OCI-M1 (cell line): ENCODE data around the gene PSMD11.
"Not testable (repeated sequence)": the region's sequence is repeated elsewhere in the genome, so short reads cannot be mapped to it uniquely, and the experiment has no call there.

ENCODE experiments used
- DNase-seq: peaks from one replicate; lab custom pipeline; 2025; lab: John Stamatoyannopoulos, UW

PSMD11 gene

GRCh38 chr17:32514606-32515005 lies 70.3 kb downstream of the PSMD11 start:
- no peak for DNase-seq

GRCh38 chr17:32515677-32516383 lies 71.5 kb downstream of the PSMD11 start:
- DNase-seq, result no peak

DNA sequence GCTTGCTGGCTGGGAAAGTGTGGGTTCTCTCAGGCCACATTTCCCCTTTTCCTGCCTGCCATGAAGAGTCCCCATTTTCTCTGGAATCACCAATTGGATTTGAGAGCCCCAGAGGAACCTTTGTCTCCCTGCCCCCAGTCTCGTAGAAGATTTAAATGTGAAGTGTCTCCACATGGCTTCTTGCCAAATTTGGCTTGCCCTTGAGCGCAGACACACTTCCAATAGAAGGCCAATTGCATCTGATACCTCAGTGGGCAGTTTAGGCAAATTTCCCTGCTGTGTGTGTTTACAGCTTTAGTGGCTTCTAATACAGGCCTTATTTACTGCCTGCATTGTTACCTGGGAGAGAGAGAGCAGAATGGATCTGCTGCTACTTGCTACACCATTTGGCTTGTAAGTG lies 72.1 kb downstream of the PSMD11 start:
- DNase-seq, result no peak

DNA sequence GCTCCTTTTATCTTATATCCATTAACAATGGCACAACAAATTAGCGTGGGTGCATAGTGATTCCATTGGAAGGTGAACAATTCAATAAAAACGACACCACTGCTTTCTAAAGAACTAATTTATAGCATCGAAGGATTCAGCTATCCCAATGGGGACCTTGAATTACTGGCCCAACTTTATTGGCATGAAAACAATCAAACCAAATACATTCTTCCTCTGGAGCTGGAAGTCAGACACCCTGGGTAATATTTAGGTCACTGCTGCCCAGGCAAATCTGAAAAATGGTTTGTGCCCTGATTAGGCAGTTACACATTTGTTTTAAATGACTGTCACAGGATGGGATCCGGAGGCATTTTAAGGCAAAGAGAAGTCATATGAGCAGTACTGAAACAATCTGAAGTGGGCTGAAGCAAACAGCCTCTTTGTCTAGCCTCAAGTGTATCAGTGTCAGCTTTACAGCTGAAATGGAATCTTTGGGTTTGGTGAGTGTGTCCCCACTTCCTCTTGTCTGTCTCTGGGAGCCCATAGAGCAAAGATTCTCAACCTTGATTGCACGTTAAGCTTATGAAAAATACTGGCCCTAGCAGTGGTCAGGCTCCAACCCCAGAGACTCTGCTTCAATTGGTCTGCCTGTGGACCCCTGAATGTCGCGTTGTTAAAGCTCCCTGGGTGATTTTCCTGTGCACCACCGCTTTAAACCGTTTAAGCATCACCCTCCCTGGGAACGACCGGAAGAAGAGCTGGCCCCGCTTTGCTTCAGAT lies 72.8 kb downstream of the PSMD11 start:
- DNase-seq, result no peak

DNA sequence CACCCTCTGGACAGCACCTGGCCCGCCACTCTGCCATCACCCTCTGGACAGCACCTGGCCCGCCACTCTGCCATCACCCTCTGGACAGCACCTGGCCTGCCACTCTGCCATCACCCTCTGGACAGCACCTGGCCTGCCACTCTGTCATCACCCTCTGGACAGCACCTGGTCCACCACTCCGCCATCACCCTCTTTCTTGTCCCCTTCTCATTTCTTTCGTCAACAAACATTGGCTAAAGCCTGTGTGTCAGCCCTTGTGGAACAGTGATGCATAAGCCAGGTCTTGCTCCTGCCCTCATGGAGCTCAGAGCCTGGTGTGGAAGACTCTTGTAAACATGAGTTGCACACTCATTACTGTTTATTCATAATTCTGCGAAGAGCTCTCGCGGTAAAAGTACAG lies 73.7 kb downstream of the PSMD11 start:
- DNase-seq, result no peak

- no peak for DNase-seq
Measured at GRCh38 chr17:32518646-32519227, 74.4 kb downstream of the PSMD11 start.

DNA sequence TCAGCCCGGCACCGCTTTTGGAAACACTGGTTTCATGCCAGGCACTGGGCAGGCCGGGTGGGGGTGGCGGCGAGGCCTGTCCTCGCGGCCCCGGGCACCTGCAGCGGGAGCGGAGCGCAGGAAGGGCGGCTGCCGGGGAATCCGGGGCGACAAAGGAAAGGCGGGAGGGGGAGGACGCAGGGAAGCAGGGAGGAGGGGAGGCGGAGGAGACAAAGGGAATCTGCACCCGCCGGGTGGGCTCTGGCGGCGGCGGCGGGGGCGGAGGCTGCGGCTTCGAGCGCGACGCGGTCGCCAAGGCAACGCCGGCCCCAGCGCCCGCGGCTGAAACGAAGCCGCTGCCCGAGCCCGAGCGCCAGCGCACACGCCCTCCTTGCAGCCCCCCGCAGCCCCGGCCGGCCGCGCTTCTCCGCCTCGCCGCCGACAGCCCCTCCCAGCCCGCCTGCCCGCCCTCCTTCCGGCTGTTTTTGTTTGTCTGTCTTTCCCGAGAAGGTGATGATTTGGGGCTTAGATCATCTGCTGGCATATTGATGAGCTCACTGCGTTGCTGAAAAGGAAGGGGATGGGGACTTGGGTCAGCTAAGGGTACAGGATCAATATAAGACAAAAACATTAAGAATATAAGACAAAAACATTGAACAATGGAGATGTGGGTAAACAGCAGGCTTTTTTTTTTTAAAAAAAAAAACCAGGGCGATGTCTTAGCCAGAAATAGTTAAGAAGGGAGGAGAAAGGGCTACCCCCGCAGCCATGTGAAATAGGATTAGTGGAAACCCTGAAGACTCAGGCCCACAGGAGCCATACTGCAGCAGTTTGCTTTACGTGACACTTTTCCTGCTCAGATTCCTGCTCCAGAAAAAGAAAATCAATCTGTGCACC lies 75.2 kb downstream of the PSMD11 start:
- DNase-seq, result no peak

DNA sequence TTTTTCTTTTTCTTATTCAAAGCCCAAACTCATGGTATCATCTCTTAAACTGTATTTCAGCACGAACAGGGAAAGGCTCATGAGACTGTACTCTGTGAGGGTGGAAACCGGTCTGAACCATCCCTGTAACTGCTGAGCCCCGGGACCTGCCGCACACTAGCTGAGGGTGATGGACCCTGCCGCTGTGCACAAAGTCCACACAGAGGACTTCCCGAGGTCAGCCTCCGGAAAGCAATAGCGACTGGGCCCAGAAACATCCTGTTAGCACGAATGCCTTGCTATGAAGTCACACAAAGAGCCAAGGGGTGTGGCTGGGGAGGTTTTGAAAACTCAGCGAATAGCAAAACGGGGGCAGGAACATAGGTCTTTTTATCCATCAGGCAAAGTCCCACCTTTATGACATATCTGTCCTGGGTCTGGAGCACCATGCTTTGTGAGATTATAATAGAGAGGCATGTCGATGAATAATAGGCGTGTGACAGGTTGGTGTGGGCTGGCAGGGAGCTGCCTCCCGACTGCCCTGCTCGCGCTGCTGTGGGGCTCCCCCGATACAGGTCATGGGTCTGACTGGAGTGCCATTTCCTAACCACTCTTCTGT lies 75.9 kb downstream of the PSMD11 start:
- DNase-seq, result no peak

- DNase-seq, result no peak
Measured at GRCh38 chr17:32520737-32521404, 76.6 kb downstream of the PSMD11 start.

GRCh38 chr17:32523017-32523680 lies 78.8 kb downstream of the PSMD11 start:
- DNase-seq, result no peak

- no peak for DNase-seq
Measured at GRCh38 chr17:32523827-32524552, 79.7 kb downstream of the PSMD11 start.

DNA sequence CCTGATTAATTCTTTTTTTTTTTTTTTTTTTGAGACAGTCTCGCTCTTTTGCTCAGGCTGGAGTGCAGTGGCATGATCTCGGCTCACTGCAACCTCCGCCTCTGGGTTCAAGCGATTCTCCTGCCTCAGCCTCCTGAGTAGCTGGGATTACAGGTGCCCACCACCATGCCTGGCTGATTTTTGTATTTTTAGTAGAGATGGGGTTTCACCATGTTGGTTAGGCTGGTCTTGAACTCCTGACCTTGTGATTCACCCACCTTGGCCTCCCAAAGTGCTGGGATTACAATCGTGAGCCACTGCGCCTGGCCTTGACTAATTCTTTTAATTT lies 80.2 kb downstream of the PSMD11 start:
- DNase-seq, result not testable (repeated sequence)

DNA sequence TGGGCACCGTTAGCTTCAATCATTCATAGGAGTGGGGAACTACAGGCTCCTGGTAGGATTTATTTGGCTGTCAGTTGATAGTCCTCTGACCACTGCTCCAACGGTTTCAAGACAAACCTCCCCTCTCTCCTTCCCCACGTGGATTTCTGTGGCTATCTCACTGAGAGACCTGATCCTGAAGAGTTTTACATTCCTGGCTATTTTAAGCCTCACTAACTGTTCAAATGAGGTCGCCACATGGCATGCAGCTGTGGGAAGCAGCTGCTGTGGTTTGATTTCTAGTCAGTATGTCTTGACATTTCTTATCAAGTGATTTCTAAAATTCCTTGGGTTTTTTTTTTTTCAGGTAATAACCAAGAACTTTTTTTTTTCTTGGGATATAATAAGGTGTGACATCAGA lies 80.8 kb downstream of the PSMD11 start:
- no peak for DNase-seq

DNA sequence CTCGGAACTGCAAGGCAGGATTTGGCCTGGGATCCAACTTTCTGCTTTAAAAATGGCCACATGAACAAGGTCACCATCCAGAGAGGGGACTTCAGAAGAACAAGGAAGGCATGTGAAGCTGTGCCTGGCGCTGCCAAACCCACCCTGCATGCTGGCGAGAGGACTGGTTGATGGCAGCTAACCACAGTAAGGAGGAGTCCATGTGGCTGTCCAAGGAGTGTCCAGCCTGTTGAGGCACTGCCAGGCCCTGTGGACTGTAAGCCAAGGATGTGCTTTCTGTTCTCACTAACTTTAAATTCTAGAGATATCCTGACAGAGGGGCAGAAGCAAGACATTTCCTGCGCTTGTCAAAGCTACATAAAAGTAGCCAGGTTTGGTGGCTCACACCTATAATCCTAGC lies 82.8 kb downstream of the PSMD11 start:
- DNase-seq, result no peak

DNA sequence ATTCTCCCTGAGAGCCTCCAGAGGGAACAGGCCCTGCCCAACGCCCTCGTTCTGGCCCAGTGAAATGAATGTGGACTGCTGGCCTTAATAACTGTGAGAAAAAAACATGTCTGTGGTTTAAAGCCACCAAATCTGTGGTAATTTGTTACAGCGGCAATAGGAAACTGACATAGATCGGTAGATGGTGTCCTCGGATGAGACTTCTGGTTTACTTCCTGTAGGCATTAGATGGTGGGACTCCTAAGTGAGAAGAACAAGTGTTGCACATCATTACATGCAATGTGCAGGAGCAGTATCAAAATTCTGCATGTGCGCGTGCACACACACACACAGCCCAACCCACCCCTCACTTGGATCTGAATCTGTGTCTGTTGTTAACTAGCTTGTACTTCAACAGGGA lies 84.5 kb downstream of the PSMD11 start:
- no peak for DNase-seq

- DNase-seq, result no peak
Measured at GRCh38 chr17:32529604-32530003, 85.3 kb downstream of the PSMD11 start.
